C4-2B (cell line): ENCODE results near the gene KCNH6.

ENCODE experiments used
- ZFX ChIP-seq: fragments of 450-650 bp; IDR thresholded peaks from 2 replicates; pipeline ENCODE4 v1.6.1; 2017
- TF ChIP-seq, protein P1 (sequence below): fragments of 450-650 bp; conservative IDR thresholded peaks from 2 replicates; pipeline ENCODE4 v1.5.1; 2017; ENCODE audit warnings: mild to moderate bottlenecking

DNA sequence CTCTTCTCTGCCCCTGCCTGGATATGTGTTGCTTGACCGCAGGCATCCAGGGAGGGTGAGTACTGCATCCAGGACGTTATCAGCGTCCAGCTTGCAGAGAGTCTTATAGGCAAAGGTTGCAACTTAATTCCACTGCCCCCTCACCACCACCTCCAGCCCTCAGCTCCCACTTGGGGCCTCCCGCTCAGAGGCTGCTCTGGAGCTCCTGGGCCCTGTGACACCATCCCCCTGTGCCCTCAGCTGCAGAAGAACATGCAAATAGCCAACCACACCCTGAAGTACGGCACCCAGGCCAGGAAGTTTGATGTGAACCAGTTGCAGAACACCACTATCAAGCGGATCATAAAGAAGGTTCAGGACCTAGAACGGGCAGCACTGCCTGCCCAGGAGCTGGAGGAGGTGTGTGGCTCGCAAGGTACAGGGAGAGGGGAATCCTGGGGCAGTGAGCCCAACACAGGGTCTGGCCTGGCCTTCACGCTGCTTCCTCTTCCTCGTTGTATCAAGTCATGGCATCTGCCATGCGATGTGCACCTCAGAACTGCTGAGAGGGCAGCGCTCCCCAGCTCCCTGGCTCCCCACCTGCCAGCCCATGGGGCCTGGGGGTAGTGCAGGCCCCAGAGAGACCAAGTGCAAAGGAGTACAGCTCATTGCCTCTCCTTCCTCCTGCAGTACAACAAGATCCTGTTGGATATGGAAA is 36.7 kb upstream of the KCNH6 start:
- TF ChIP-seq, protein P1, sequence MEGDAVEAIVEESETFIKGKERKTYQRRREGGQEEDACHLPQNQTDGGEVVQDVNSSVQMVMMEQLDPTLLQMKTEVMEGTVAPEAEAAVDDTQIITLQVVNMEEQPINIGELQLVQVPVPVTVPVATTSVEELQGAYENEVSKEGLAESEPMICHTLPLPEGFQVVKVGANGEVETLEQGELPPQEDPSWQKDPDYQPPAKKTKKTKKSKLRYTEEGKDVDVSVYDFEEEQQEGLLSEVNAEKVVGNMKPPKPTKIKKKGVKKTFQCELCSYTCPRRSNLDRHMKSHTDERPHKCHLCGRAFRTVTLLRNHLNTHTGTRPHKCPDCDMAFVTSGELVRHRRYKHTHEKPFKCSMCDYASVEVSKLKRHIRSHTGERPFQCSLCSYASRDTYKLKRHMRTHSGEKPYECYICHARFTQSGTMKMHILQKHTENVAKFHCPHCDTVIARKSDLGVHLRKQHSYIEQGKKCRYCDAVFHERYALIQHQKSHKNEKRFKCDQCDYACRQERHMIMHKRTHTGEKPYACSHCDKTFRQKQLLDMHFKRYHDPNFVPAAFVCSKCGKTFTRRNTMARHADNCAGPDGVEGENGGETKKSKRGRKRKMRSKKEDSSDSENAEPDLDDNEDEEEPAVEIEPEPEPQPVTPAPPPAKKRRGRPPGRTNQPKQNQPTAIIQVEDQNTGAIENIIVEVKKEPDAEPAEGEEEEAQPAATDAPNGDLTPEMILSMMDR: no peak
- TF ChIP-seq ZFX: no peak
